Smooth muscle cell (in vitro differentiated cells): ENCODE data around the gene PTPRG. TPM values are rescaled to one million over a fixed set of nuclear protein-coding genes. Genes with fewer than 3 reads are reported as not detected.

Experiments
- DNase-seq: peaks from one replicate; lab custom pipeline; 2025; ENCODE audit not compliant: unreplicated experiment; lab: John Stamatoyannopoulos, UW
- H2AFZ ChIP-seq: fragments of 200-600 bp; sonication (generic); 2 replicates; pipeline ENCODE4 v1.6.0; 2016; ENCODE audit warnings: antibody characterized with exemption, low read depth, mild to moderate bottlenecking
- H3F3A ChIP-seq: fragments of 200-600 bp; sonication (generic); 2 replicates; pipeline ENCODE4 v1.6.0; 2017; ENCODE audit warnings: antibody characterized with exemption, low read depth
- H3K27ac ChIP-seq: fragments of 200-600 bp; sonication (generic); 2 replicates; pipeline ENCODE4 v1.5.1; 2016; ENCODE audit warnings: low read depth, mild to moderate bottlenecking
- H3K27me3 ChIP-seq: fragments of 200-600 bp; sonication (generic); 2 replicates; pipeline ENCODE4 v1.6.1; 2016; ENCODE audit warnings: low read depth, mild to moderate bottlenecking
- H3K36me3 ChIP-seq: fragments of 200-600 bp; sonication (generic); 2 replicates; pipeline ENCODE4 v1.5.1; 2016; ENCODE audit warnings: low read depth
- H3K4me1 ChIP-seq: fragments of 200-600 bp; sonication (generic); 2 replicates; pipeline ENCODE4 v1.5.1; 2016; ENCODE audit warnings: low read depth
- H3K4me2 ChIP-seq: fragments of 200-600 bp; sonication (generic); 2 replicates; pipeline ENCODE4 v1.6.0; 2016; ENCODE audit warnings: mild to moderate bottlenecking
- H3K4me3 ChIP-seq: fragments of 200-600 bp; sonication (generic); 2 replicates; pipeline ENCODE4 v1.5.1; 2016; ENCODE audit warnings: mild to moderate bottlenecking
- H3K79me2 ChIP-seq: fragments of 200-600 bp; sonication (generic); 2 replicates; pipeline ENCODE4 v1.6.0; 2016; ENCODE audit warnings: low read depth, mild to moderate bottlenecking
- H3K9ac ChIP-seq: fragments of 200-600 bp; sonication (generic); 2 replicates; pipeline ENCODE4 v1.6.0; 2016; ENCODE audit warnings: low read depth
- H3K9me3 ChIP-seq: fragments of 200-600 bp; sonication (generic); replicated peaks from 2 replicates; pipeline ENCODE4 v1.5.1; 2016; ENCODE audit warnings: low read depth
- H4K20me1 ChIP-seq: fragments of 200-600 bp; sonication (generic); 2 replicates; pipeline ENCODE4 v1.6.0; 2016; ENCODE audit warnings: low read depth
- CTCF ChIP-seq: fragments of 200-600 bp; sonication (generic); IDR thresholded peaks from 2 replicates; pipeline ENCODE4 v1.5.1; 2017; ENCODE audit warnings: borderline replicate concordance, mild to moderate bottlenecking, antibody characterized with exemption; ENCODE audit not compliant: insufficient read depth, poor library complexity, severe bottlenecking
- WGBS: methylation state at CpG from one replicate; pipeline ENCODE4 v1.1.7; 2016; ENCODE audit warnings: low lambda C conversion rate; 5-methylcytosine and 5-hydroxymethylcytosine counted together
- polyA plus RNA-seq: library from polyadenylated mRNA; unstranded; fragments of >200 nt; fragmentation: Nextera tagmentation; extraction: Ambion mirVana; gene quantifications from 2 replicates; pipeline ENCODE4 v1.2.1, GENCODE V29; 2016
- total RNA-seq: library from RNA; depleted of rRNA; stranded (reverse); fragments of >200 nt; gene quantifications from 2 replicates; pipeline ENCODE4 v1.2.3, GENCODE V29; 2014

The PTPRG gene
- total and polyA plus RNA-seq, 2 experiments from 2014 or later = 21.2 to 87.3 TPM

- no peak overlapping the region for H2AFZ ChIP-seq
- no peaks in the 10 kb centered on the region for H3K27me3 ChIP-seq
- H3K9ac ChIP-seq = no peak overlapping the region
- 75% methylated on average over 4 of the region's 4 CpGs for WGBS
- no peaks in the 10 kb centered on the region for H3K4me1 ChIP-seq
- peaks cover 7% of the 10 kb centered on the region for H4K20me1 ChIP-seq
- TF ChIP-seq CTCF = no peak
- H3K4me3 ChIP-seq = no peak overlapping the region
- no peaks in the 10 kb centered on the region for H3K79me2 ChIP-seq
- H3F3A ChIP-seq = no peaks in the 10 kb centered on the region
- no peak for DNase-seq
- H3K27ac ChIP-seq = no peak overlapping the region
- no peaks in the 10 kb centered on the region for H3K36me3 ChIP-seq
- H3K4me2 ChIP-seq = no peak overlapping the region
- H3K9me3 ChIP-seq = no peaks in the 10 kb centered on the region
Observed at GRCh38 chr3:62122819-62123218, 561.4 kb downstream of the PTPRG start.

- Histone ChIP-seq H3K36me3 (no peaks in the 10 kb centered on the region), H3K27ac (no peak overlapping the region), H4K20me1 (peaks cover 7% of the 10 kb centered on the region), H2AFZ (no peak overlapping the region), H3F3A (no peaks in the 10 kb centered on the region), H3K4me1 (no peaks in the 10 kb centered on the region), H3K4me3 (no peak overlapping the region), H3K9ac (no peak overlapping the region), H3K27me3 (no peaks in the 10 kb centered on the region), H3K9me3 (no peaks in the 10 kb centered on the region), H3K79me2 (no peaks in the 10 kb centered on the region), H3K4me2 (no peak overlapping the region)
- 80% methylated on average over 4 of the region's 4 CpGs for WGBS
- DNase-seq = no peak
- TF ChIP-seq CTCF = no peak
Observed at GRCh38 chr3:62125380-62125779, 564.0 kb downstream of the PTPRG start.

- Histone ChIP-seq H3K4me3 (no peak overlapping the region), H4K20me1 (peaks cover 17% of the 10 kb centered on the region), H3K9me3 (no peaks in the 10 kb centered on the region), H3K79me2 (no peaks in the 10 kb centered on the region), H3K27ac (no peak overlapping the region), H3K9ac (no peak overlapping the region), H2AFZ (no peak overlapping the region), H3K4me1 (no peaks in the 10 kb centered on the region), H3K36me3 (no peaks in the 10 kb centered on the region), H3K4me2 (no peak overlapping the region), H3K27me3 (no peaks in the 10 kb centered on the region), H3F3A (no peaks in the 10 kb centered on the region)
- no peak for TF ChIP-seq CTCF
- WGBS = 96% methylated on average over 3 of the region's 3 CpGs
- no peak for DNase-seq
Observed at GRCh38 chr3:62127116-62127515, 565.7 kb downstream of the PTPRG start.

GRCh38 chr3:62128051-62128450 lies 566.7 kb downstream of the PTPRG start:
- Histone ChIP-seq H3K9me3 (no peaks in the 10 kb centered on the region), H3K9ac (no peak overlapping the region), H3K27ac (no peak overlapping the region), H3K4me3 (no peak overlapping the region), H2AFZ (no peak overlapping the region), H3K4me2 (peak overlapping the region; percentile 42), H3K36me3 (no peaks in the 10 kb centered on the region), H3K27me3 (no peaks in the 10 kb centered on the region), H3F3A (no peaks in the 10 kb centered on the region), H3K79me2 (no peaks in the 10 kb centered on the region), H3K4me1 (peaks cover 3% of the 10 kb centered on the region), H4K20me1 (peaks cover 19% of the 10 kb centered on the region)
- no peak for TF ChIP-seq CTCF
- DNase-seq = no peak
- 46% methylated on average over 5 of the region's 5 CpGs for WGBS
